ENCODE data around the gene SACM1L.

SACM1L gene

GRCh38 chr3:45670436-45670835 is 18.8 kb upstream of the SACM1L start:
- Histone ChIP-seq H3K79me2 (ENCODE audit: control insufficient read depth, insufficient read depth, low read length, unreplicated experiment) (no peaks in the 10 kb centered on the region), H3K27ac (ENCODE audit: low read depth, low read length) (no peak overlapping the region), H3K4me1 (ENCODE audit: control insufficient read depth, insufficient read depth, low read length, unreplicated experiment) (peaks cover 25% of the 10 kb centered on the region), H3K36me3 (ENCODE audit: insufficient read depth, low read length) (peaks cover 40% of the 10 kb centered on the region), H2AFZ (ENCODE audit: low read length, unreplicated experiment) (no peak overlapping the region), H3K27me3 (ENCODE audit: insufficient read depth, low read length) (no peaks in the 10 kb centered on the region), H3K4me3 (ENCODE audit: low read depth, low read length) (no peak overlapping the region)

DNA sequence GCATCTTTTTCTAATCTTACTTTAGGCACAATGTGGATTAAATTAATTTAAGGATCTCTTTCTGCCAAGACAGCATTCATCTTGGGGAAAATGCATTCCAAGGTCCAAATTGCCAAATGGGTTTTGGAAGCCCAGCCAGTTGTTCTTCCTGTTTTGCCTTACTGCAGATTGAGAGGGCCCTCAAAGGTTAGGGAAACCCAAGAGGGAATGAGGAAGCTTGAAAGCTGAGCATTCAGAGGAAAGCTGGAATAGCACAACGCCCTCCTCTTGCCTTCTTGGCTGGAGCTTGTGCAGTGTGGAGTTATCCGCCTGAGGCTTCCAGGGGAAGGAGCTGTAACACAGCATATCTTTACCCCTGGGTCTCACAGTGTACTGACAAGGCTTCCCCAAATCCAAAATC is 18.2 kb upstream of the SACM1L start:
- H3K36me3 ChIP-seq (ENCODE audit: insufficient read depth, low read length) = peaks cover 40% of the 10 kb centered on the region
- H3K27me3 ChIP-seq (ENCODE audit: insufficient read depth, low read length) = no peaks in the 10 kb centered on the region
- H3K4me3 ChIP-seq (ENCODE audit: low read depth, low read length) = no peak overlapping the region
- H2AFZ ChIP-seq (ENCODE audit: low read length, unreplicated experiment) = no peak overlapping the region
- no peak overlapping the region for H3K27ac ChIP-seq (ENCODE audit: low read depth, low read length)
- peaks cover 25% of the 10 kb centered on the region for H3K4me1 ChIP-seq (ENCODE audit: control insufficient read depth, insufficient read depth, low read length, unreplicated experiment)
- H3K79me2 ChIP-seq (ENCODE audit: control insufficient read depth, insufficient read depth, low read length, unreplicated experiment) = no peaks in the 10 kb centered on the region

GRCh38 chr3:45673273-45673672 is 15.9 kb upstream of the SACM1L start:
- peaks cover 25% of the 10 kb centered on the region for H3K4me1 ChIP-seq (ENCODE audit: control insufficient read depth, insufficient read depth, low read length, unreplicated experiment)
- no peak overlapping the region for H3K27ac ChIP-seq (ENCODE audit: low read depth, low read length)
- H3K4me3 ChIP-seq (ENCODE audit: low read depth, low read length) = no peak overlapping the region
- no peaks in the 10 kb centered on the region for H3K27me3 ChIP-seq (ENCODE audit: insufficient read depth, low read length)
- peaks cover 44% of the 10 kb centered on the region for H3K36me3 ChIP-seq (ENCODE audit: insufficient read depth, low read length)
- H2AFZ ChIP-seq (ENCODE audit: low read length, unreplicated experiment) = no peak overlapping the region
- no peaks in the 10 kb centered on the region for H3K79me2 ChIP-seq (ENCODE audit: control insufficient read depth, insufficient read depth, low read length, unreplicated experiment)

DNA sequence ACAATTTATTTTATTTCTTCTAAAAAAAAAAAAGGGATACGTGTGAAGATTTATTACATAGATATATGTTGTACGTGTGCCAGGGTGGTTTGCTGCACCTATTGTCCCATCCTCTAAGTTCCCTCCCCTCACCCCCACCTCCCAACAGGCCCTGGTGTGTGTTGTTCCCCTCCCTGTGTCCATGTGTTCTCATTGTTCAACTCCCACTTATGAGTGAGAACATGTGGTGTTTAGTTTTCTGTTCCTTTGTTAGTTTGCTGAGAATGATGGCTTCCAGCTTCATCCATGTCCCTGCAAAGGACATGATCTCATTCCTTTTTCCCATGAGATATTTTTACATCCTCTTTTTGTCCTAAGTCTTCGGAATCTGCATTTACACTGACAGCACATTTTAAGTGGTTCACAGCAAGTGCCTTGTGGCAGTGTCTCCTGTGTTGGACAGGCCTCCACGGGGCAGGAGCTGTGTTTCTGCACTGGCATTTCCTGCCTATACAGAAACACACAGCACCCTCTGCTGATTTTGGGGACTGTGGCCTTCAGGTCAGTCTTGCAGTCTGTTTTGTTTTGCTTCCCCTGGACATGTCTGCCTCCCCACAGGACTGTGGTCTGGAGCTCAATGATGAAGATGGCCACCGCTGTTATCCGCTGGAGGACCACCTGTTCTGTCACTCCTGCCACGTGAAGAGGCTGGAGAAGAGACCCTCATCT is 12.7 kb upstream of the SACM1L start:
- Histone ChIP-seq H3K27ac (ENCODE audit: low read depth, low read length) (peak overlapping the region; percentile 58), H3K27me3 (ENCODE audit: insufficient read depth, low read length) (no peaks in the 10 kb centered on the region), H3K4me1 (ENCODE audit: control insufficient read depth, insufficient read depth, low read length, unreplicated experiment) (peaks cover 17% of the 10 kb centered on the region), H3K36me3 (ENCODE audit: insufficient read depth, low read length) (peaks cover 22% of the 10 kb centered on the region), H3K4me3 (ENCODE audit: low read depth, low read length) (no peak overlapping the region), H3K79me2 (ENCODE audit: control insufficient read depth, insufficient read depth, low read length, unreplicated experiment) (no peaks in the 10 kb centered on the region), H2AFZ (ENCODE audit: low read length, unreplicated experiment) (no peak overlapping the region)

DNA sequence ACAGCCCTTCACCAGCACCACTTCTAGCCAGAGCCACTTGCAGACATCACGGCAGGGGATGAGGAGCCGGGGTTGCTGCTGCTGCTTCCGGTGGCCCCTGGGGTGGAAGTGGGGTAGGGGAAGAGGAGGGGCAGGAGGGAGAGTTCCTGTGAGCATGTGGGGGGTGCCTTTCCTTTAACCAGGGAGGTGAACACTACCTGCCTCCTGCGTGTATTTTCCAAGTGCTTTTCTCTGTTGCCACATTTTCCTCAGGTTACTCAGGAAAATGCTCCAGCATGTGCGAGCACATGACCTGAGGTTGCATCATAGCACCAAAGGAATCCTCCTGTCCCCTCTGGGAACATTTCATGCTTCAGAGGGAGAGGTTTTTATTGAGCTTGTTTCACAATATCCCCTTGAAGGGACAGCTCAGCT is 12.2 kb upstream of the SACM1L start:
- Histone ChIP-seq H3K27me3 (ENCODE audit: insufficient read depth, low read length) (no peaks in the 10 kb centered on the region), H3K36me3 (ENCODE audit: insufficient read depth, low read length) (peaks cover 16% of the 10 kb centered on the region), H3K27ac (ENCODE audit: low read depth, low read length) (peak overlapping the region; percentile 58), H3K4me1 (ENCODE audit: control insufficient read depth, insufficient read depth, low read length, unreplicated experiment) (peaks cover 17% of the 10 kb centered on the region), H2AFZ (ENCODE audit: low read length, unreplicated experiment) (no peak overlapping the region), H3K4me3 (ENCODE audit: low read depth, low read length) (no peak overlapping the region), H3K79me2 (ENCODE audit: control insufficient read depth, insufficient read depth, low read length, unreplicated experiment) (no peaks in the 10 kb centered on the region)

- Histone ChIP-seq H2AFZ (ENCODE audit: low read length, unreplicated experiment) (no peak overlapping the region), H3K4me3 (ENCODE audit: low read depth, low read length) (no peak overlapping the region), H3K4me1 (ENCODE audit: control insufficient read depth, insufficient read depth, low read length, unreplicated experiment) (peaks cover 17% of the 10 kb centered on the region), H3K27ac (ENCODE audit: low read depth, low read length) (no peak overlapping the region), H3K27me3 (ENCODE audit: insufficient read depth, low read length) (no peaks in the 10 kb centered on the region), H3K36me3 (ENCODE audit: insufficient read depth, low read length) (peaks cover 18% of the 10 kb centered on the region), H3K79me2 (ENCODE audit: control insufficient read depth, insufficient read depth, low read length, unreplicated experiment) (no peaks in the 10 kb centered on the region)
These were observed 11.4 kb upstream of the SACM1L start for GRCh38 chr3:45677841-45678240.

DNA sequence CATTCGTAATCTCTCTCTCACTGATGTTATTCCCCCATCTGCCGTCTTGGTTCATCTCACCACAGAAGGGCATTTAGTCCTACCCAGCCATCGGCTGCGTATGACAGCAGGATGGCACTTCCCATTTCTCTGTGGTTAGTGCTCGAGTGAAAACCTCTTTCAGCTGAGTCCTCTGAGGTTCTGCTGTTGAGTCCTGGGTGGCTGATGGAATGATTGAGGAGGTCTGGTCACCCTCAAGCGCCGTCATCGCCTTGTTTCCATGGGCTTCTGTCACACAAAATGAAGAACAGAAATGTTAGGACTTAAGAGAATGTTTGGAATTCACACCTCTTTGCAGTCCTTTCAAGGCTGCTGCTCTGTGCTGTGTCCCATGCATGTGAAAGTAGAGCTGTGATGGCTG is 9.4 kb upstream of the SACM1L start:
- Histone ChIP-seq H3K36me3 (ENCODE audit: insufficient read depth, low read length) (peaks cover 15% of the 10 kb centered on the region), H3K27ac (ENCODE audit: low read depth, low read length) (no peak overlapping the region), H3K4me3 (ENCODE audit: low read depth, low read length) (no peak overlapping the region), H2AFZ (ENCODE audit: low read length, unreplicated experiment) (no peak overlapping the region), H3K27me3 (ENCODE audit: insufficient read depth, low read length) (no peaks in the 10 kb centered on the region), H3K4me1 (ENCODE audit: control insufficient read depth, insufficient read depth, low read length, unreplicated experiment) (peaks cover 17% of the 10 kb centered on the region), H3K79me2 (ENCODE audit: control insufficient read depth, insufficient read depth, low read length, unreplicated experiment) (no peaks in the 10 kb centered on the region)

DNA sequence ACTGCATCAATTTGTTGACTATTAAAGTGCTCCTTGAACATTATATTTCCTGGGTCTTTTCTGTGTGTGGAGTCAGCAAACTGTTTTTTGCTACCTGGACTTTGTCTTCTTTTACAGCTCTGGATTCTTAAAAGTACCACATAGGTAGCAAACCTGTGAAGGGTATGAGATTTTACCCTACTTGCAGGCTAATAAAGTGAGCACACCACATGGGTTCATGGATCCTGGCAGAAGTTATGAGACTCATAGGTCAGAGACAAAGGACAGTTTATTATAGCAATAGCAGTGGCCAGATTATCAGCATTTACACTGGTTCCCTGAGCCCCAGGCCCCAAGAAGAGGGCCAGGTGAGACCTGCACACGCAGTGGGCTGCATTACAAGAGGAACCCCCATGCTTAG is 8.0 kb upstream of the SACM1L start:
- no peaks in the 10 kb centered on the region for H3K79me2 ChIP-seq (ENCODE audit: control insufficient read depth, insufficient read depth, low read length, unreplicated experiment)

DNA sequence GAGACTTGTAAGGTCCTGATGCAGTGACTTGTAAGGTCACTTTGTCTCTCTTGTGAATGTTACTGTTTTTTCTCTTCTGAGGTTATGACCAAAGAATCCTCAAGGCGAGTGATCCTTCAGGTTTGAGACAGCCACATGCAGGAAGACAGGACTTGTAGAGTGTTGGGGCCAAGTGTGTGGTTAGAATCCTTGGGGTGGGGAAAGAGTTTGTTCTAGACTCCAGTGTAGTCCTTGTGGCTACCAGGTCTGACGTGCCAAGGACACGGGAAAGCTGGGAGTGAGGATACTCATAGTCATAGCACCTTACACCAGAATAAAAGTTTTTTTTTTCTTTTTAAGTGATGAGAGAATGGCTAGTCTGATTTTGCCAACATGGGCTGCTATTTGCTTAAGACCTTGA is 7.3 kb upstream of the SACM1L start:
- Histone ChIP-seq H3K4me3 (ENCODE audit: low read depth, low read length) (no peak overlapping the region), H3K4me1 (ENCODE audit: control insufficient read depth, insufficient read depth, low read length, unreplicated experiment) (peaks cover 11% of the 10 kb centered on the region), H3K27me3 (ENCODE audit: insufficient read depth, low read length) (no peaks in the 10 kb centered on the region), H3K27ac (ENCODE audit: low read depth, low read length) (no peak overlapping the region), H3K36me3 (ENCODE audit: insufficient read depth, low read length) (peaks cover 15% of the 10 kb centered on the region), H2AFZ (ENCODE audit: low read length, unreplicated experiment) (no peak overlapping the region), H3K79me2 (ENCODE audit: control insufficient read depth, insufficient read depth, low read length, unreplicated experiment) (no peaks in the 10 kb centered on the region)

More for the DNA sequence above, 8.0 kb upstream of the SACM1L start:
- Histone ChIP-seq H2AFZ (ENCODE audit: low read length, unreplicated experiment) (no peak overlapping the region), H3K4me3 (ENCODE audit: low read depth, low read length) (no peak overlapping the region), H3K27me3 (ENCODE audit: insufficient read depth, low read length) (no peaks in the 10 kb centered on the region), H3K27ac (ENCODE audit: low read depth, low read length) (no peak overlapping the region), H3K36me3 (ENCODE audit: insufficient read depth, low read length) (peaks cover 15% of the 10 kb centered on the region), H3K4me1 (ENCODE audit: control insufficient read depth, insufficient read depth, low read length, unreplicated experiment) (peaks cover 17% of the 10 kb centered on the region)

DNA sequence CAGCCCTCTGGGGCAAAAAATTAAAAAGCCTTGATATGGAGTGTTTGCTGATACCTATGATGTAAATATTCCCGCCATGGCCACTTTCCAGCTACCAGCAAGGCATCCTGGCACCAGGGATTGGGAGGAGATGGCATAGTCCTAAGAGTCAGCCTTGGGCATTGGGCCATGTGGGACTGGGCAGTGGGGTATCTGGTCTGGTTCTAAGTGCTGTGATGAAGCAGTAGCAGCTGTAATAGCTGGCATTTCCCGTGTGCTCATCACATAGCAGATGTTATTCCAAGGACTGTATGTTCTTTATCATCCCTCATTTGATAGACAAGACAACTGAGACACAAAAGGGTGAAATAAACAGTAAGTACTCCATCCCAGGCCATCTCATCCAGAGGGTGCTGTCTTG is 6.9 kb upstream of the SACM1L start:
- Histone ChIP-seq H3K4me3 (ENCODE audit: low read depth, low read length) (no peak overlapping the region), H3K27me3 (ENCODE audit: insufficient read depth, low read length) (no peaks in the 10 kb centered on the region), H3K4me1 (ENCODE audit: control insufficient read depth, insufficient read depth, low read length, unreplicated experiment) (peaks cover 6% of the 10 kb centered on the region), H3K79me2 (ENCODE audit: control insufficient read depth, insufficient read depth, low read length, unreplicated experiment) (no peaks in the 10 kb centered on the region), H3K27ac (ENCODE audit: low read depth, low read length) (no peak overlapping the region), H2AFZ (ENCODE audit: low read length, unreplicated experiment) (no peak overlapping the region), H3K36me3 (ENCODE audit: insufficient read depth, low read length) (peaks cover 15% of the 10 kb centered on the region)

DNA sequence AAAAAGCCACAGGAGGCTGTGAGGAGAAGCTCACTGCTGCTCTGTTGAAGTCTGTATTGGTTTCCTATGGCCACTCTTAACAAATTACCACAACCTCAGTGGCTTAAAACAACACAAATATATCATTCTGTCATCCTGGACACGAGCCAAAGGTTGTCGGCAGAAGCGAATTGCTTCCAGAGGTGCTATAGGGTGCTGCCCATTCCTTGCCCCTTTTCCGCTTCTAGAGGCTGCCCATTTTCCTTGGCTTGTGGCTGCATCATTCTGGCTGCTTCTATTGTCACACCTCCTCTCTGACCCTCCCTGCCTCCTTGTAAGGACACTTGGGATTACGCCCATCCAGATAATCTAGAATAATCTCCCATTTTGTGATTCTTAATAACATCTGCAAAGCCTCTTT is 6.4 kb upstream of the SACM1L start:
- H2AFZ ChIP-seq (ENCODE audit: low read length, unreplicated experiment) = no peak overlapping the region
- no peak overlapping the region for H3K4me3 ChIP-seq (ENCODE audit: low read depth, low read length)
- H3K79me2 ChIP-seq (ENCODE audit: control insufficient read depth, insufficient read depth, low read length, unreplicated experiment) = no peaks in the 10 kb centered on the region
- H3K27ac ChIP-seq (ENCODE audit: low read depth, low read length) = no peak overlapping the region
- H3K36me3 ChIP-seq (ENCODE audit: insufficient read depth, low read length) = peaks cover 15% of the 10 kb centered on the region
- peaks cover 2% of the 10 kb centered on the region for H3K4me1 ChIP-seq (ENCODE audit: control insufficient read depth, insufficient read depth, low read length, unreplicated experiment)
- no peaks in the 10 kb centered on the region for H3K27me3 ChIP-seq (ENCODE audit: insufficient read depth, low read length)
